ENCODE results near the gene PHAX. TPM values are rescaled to one million over a fixed set of nuclear protein-coding genes. Genes with fewer than 3 reads are reported as not detected.
"Not testable (repeated sequence)": the region's sequence is repeated elsewhere in the genome, so short reads cannot be mapped to it uniquely, and the experiment has no call there.

Gene PHAX
- polyA plus RNA-seq, 3 donors, result 4.8 to 37.6 (median 19.3) TPM

DNA sequence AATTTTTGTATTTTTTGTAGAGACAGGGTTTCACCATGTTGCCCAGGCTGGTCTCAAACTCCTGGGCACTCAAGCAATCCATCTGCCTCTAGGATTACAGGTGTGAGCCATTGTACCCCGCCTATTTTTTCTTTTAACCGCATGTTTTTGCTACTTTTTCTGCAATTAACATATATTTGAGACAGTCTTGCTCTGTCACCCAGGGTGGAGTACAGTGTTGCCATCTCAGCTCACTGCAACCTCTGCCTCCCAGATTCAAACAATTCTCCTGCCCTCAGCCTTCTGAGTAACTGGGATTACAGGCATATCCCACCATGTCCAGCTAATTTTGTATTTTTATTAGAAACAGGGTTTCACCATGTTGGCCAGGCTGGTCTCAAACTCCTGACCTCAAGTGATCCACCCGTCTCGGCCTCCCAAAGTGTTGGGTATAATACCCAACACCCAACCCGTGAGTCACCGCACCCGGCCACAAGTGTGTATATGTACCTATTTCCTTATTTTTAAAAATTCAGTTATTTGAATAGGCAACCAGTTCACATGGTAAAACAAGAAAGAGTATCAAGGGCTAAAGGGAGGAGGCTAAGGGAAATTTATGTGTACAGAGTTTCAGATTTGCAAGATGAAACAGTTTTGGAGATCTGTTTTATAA is 13.3 kb downstream of the PHAX start:
- Histone ChIP-seq H3K79me2 (ENCODE audit: insufficient read depth, low read length) (peaks cover 27% of the 10 kb centered on the region), H3K9ac (ENCODE audit: insufficient read depth, low read length, poor library complexity, severe bottlenecking) (no peak overlapping the region), H3K4me1 (ENCODE audit: control insufficient read depth in 1 of 2, insufficient read depth in 2 of 2, low read length in 2 of 2) (no peaks in the 10 kb centered on the region), H2AFZ (ENCODE audit: insufficient read depth, low read depth, low read length, poor library complexity, severe bottlenecking) (no peak overlapping the region), H3K27me3 (ENCODE audit: control insufficient read depth in 2 of 2, insufficient read depth in 2 of 2, low read length in 2 of 2) (no peaks in the 10 kb centered on the region), H4K20me1 (ENCODE audit: insufficient read depth, low read length) (peaks cover 20% of the 10 kb centered on the region), H3K9me3 (replicated peaks in 1 of 2; ENCODE audit: control insufficient read depth in 1 of 2, insufficient read depth in 1 of 2, low read length in 2 of 2) (no peaks in the 10 kb centered on the region), H3K27ac (ENCODE audit: low read depth in 1 of 2, low read length in 2 of 2) (no peak overlapping the region), H3K4me3 (replicated peaks in 1 of 3; ENCODE audit: low read depth in 2 of 3, low read length in 3 of 3) (no peak overlapping the region), H3K36me3 (replicated peaks in 1 of 2; ENCODE audit: control insufficient read depth in 1 of 2, insufficient read depth in 2 of 2, low read length in 2 of 2) (peaks cover 58 to 86% of the 10 kb centered on the region in 2 donors), H3K4me2 (replicated peaks; ENCODE audit: extremely low read depth, low read length, poor library complexity, severe bottlenecking) (no peak overlapping the region)
- H3K9me3 Mint-ChIP-seq, result no peaks in the 10 kb centered on the region
- TF ChIP-seq, protein P1, sequence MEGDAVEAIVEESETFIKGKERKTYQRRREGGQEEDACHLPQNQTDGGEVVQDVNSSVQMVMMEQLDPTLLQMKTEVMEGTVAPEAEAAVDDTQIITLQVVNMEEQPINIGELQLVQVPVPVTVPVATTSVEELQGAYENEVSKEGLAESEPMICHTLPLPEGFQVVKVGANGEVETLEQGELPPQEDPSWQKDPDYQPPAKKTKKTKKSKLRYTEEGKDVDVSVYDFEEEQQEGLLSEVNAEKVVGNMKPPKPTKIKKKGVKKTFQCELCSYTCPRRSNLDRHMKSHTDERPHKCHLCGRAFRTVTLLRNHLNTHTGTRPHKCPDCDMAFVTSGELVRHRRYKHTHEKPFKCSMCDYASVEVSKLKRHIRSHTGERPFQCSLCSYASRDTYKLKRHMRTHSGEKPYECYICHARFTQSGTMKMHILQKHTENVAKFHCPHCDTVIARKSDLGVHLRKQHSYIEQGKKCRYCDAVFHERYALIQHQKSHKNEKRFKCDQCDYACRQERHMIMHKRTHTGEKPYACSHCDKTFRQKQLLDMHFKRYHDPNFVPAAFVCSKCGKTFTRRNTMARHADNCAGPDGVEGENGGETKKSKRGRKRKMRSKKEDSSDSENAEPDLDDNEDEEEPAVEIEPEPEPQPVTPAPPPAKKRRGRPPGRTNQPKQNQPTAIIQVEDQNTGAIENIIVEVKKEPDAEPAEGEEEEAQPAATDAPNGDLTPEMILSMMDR (IDR thresholded peaks at IDR 0.05), result no peak
- WGBS (ENCODE audit: insufficient coverage), result 100% methylated on average over 2 of the region's 7 CpGs
- intact Hi-C loops (cut with micrococcal nuclease), result no loop called here
- peaks cover 1% of the 10 kb centered on the region for H3K4me1 Mint-ChIP-seq
- H3K27ac Mint-ChIP-seq, result peak overlapping the region in 3 of 7 donors; percentile 10 to 57 (median 40)
- no peaks in the 10 kb centered on the region for H3K27me3 Mint-ChIP-seq (ENCODE audit: low read depth in 3 of 3)
- DNase-seq, result no peak
- H3K4me3 Mint-ChIP-seq, result no peak overlapping the region
- peaks cover 62 to 88% of the 10 kb centered on the region in 2 donors for H3K36me3 Mint-ChIP-seq

DNA sequence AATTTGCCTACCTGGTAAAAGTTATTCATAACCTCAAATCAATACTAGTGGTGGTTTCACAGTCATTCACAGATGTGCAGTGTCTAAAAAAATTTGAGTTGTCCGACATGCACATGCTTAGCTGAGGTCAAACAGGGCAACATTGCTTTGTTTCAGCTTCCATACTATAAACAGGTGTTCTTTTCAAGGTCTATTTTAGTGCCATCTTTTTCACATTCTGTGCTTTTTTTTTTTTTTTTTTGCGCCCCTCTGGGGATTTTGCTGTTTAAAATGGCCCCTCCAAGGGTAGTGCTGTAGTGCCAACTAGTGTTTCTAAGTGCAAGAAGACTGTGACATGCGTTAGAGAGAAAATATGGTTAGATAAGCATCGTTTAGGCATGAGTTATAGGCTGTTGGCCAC is 14.5 kb downstream of the PHAX start:
- no CpG with 5 or more reads among the region's 4 CpGs for WGBS (ENCODE audit: insufficient coverage)
- H3K79me2 ChIP-seq (ENCODE audit: insufficient read depth, low read length), result peaks cover 27% of the 10 kb centered on the region
- no peak overlapping the region for H3K27ac Mint-ChIP-seq

DNA sequence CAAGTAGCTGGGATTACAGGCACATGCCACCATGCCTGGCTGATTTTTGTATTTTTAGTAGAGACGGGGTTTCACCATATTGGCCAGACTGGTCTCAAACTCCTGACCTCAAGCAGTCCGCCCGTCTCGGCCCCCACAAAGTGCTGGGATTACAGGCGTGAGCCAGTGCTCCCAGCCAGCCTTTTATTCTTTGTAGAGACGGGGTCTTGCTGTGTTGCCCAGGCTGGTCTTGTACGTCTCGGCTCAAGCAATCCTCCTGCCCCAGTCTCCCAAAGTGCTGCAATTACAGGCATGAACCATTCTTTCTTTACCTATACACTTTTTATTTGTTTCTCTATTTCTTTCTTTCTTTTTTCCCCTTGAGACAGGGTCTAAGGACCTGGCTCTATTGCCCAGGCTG is 16.9 kb downstream of the PHAX start:
- H3K9me3 ChIP-seq (replicated peaks in 1 of 2; ENCODE audit: control insufficient read depth in 1 of 2, insufficient read depth in 1 of 2, low read length in 2 of 2); H3K9ac ChIP-seq (ENCODE audit: insufficient read depth, low read length, poor library complexity, severe bottlenecking); H3K4me1 Mint-ChIP-seq; H3K79me2 ChIP-seq (ENCODE audit: insufficient read depth, low read length); H2AFZ ChIP-seq (ENCODE audit: insufficient read depth, low read depth, low read length, poor library complexity, severe bottlenecking); intact Hi-C loops (cut with micrococcal nuclease); H3K9me3 Mint-ChIP-seq; H3K4me2 ChIP-seq (replicated peaks; ENCODE audit: extremely low read depth, low read length, poor library complexity, severe bottlenecking); H3K27ac ChIP-seq (ENCODE audit: low read depth in 1 of 2, low read length in 2 of 2); H3K4me3 ChIP-seq (replicated peaks in 1 of 3; ENCODE audit: low read depth in 2 of 3, low read length in 3 of 3); DNase-seq; H3K4me3 Mint-ChIP-seq; H3K27me3 ChIP-seq (ENCODE audit: control insufficient read depth in 2 of 2, insufficient read depth in 2 of 2, low read length in 2 of 2); H3K27me3 Mint-ChIP-seq (ENCODE audit: low read depth in 3 of 3); H3K4me1 ChIP-seq (ENCODE audit: control insufficient read depth in 1 of 2, insufficient read depth in 2 of 2, low read length in 2 of 2): not testable (repeated sequence)
- peaks cover 10% of the 10 kb centered on the region for H4K20me1 ChIP-seq (ENCODE audit: insufficient read depth, low read length)
- Mint-ChIP-seq H3K36me3 (peaks cover 50 to 84% of the 10 kb centered on the region in 2 donors), H3K27ac (peak overlapping the region in 2 of 7 donors; percentile 33 to 58)
- H3K36me3 ChIP-seq (replicated peaks in 1 of 2; ENCODE audit: control insufficient read depth in 1 of 2, insufficient read depth in 2 of 2, low read length in 2 of 2), result peaks cover 55 to 83% of the 10 kb centered on the region in 2 donors
- 97% methylated on average over 8 of the region's 8 CpGs for WGBS (ENCODE audit: insufficient coverage)

More for the DNA sequence above, 14.5 kb downstream of the PHAX start:
- intact Hi-C loops (cut with micrococcal nuclease), result no loop called here
- H3K36me3 Mint-ChIP-seq, result peaks cover 61 to 89% of the 10 kb centered on the region in 2 donors
- Histone ChIP-seq H3K4me1 (ENCODE audit: control insufficient read depth in 1 of 2, insufficient read depth in 2 of 2, low read length in 2 of 2) (no peaks in the 10 kb centered on the region), H3K9ac (ENCODE audit: insufficient read depth, low read length, poor library complexity, severe bottlenecking) (no peak overlapping the region), H4K20me1 (ENCODE audit: insufficient read depth, low read length) (peaks cover 20% of the 10 kb centered on the region), H2AFZ (ENCODE audit: insufficient read depth, low read depth, low read length, poor library complexity, severe bottlenecking) (no peak overlapping the region), H3K36me3 (replicated peaks in 1 of 2; ENCODE audit: control insufficient read depth in 1 of 2, insufficient read depth in 2 of 2, low read length in 2 of 2) (peaks cover 56 to 86% of the 10 kb centered on the region in 2 donors), H3K9me3 (replicated peaks in 1 of 2; ENCODE audit: control insufficient read depth in 1 of 2, insufficient read depth in 1 of 2, low read length in 2 of 2) (no peaks in the 10 kb centered on the region), H3K27ac (ENCODE audit: low read depth in 1 of 2, low read length in 2 of 2) (no peak overlapping the region), H3K4me3 (replicated peaks in 1 of 3; ENCODE audit: low read depth in 2 of 3, low read length in 3 of 3) (no peak overlapping the region), H3K27me3 (ENCODE audit: control insufficient read depth in 2 of 2, insufficient read depth in 2 of 2, low read length in 2 of 2) (no peaks in the 10 kb centered on the region), H3K4me2 (replicated peaks; ENCODE audit: extremely low read depth, low read length, poor library complexity, severe bottlenecking) (no peak overlapping the region)
- H3K27me3 Mint-ChIP-seq (ENCODE audit: low read depth in 3 of 3), result no peaks in the 10 kb centered on the region
- no peaks in the 10 kb centered on the region for H3K9me3 Mint-ChIP-seq
- TF ChIP-seq, protein P1 (IDR thresholded peaks at IDR 0.05), result no peak
- DNase-seq, result no peak
- H3K4me3 Mint-ChIP-seq, result no peak overlapping the region
- H3K4me1 Mint-ChIP-seq, result no peaks in the 10 kb centered on the region
